HG02870 (cell line): Measurements from ENCODE around the gene POLRMT.
"Not testable (repeated sequence)": the region's sequence is repeated elsewhere in the genome, so short reads cannot be mapped to it uniquely, and the experiment has no call there.

Experiments
- ATAC-seq: cut with Tn5 transposase; IDR thresholded peaks from one replicate; pipeline ENCODE4 v1.9.1; 2021; ENCODE audit warnings: mild to moderate bottlenecking, moderate library complexity; ENCODE audit not compliant: unreplicated experiment

The POLRMT gene

DNA sequence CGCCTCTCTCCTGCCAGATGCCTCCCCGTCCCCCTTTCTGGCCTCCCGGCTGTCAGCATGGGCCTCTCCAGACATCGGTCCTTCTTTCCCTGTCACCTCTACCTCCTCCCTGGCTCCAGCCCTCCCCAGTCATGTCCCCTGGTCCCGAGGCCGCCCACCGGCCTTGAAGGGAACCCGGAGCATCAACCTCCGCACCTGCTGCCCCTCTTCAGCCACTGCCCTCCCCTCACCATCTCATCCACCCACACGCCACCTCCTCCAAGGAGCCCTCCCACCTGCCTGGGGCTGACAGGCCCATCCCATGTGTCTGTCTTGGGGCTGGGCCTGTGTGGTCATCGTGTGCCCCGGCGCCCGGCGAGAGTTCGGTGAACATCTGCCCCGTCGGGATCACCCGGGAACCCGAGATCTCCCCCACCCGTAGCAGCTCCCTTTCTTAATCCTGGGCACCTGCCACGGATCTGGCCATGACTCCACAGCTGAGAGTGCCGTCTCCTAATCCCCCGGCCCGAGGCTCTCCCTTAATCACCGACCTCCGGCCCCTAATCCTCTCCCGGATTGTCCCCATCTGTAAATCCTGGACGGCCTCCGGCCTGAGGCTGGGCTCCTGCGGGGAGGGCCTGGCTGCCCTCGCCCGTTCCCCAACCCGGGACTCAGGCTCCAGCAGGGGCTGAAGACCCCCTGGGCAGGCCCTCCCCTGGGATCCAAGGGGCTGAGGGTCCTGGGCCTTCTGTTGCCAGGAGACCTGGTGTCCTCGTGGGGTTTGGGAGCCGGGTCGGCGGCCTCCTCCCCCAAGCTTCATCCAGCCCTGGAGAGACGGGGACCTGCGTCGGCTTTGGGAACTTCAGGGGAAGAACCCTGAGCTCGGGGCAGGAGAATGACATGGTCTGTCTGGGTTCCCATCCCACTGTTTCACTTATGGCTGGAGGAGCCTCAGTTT is 37.7 kb downstream of the POLRMT start:
- ATAC-seq, result no peak

- ATAC-seq, result no peak
These were observed 39.0 kb downstream of the POLRMT start for GRCh38 chr19:594265-594870.

DNA sequence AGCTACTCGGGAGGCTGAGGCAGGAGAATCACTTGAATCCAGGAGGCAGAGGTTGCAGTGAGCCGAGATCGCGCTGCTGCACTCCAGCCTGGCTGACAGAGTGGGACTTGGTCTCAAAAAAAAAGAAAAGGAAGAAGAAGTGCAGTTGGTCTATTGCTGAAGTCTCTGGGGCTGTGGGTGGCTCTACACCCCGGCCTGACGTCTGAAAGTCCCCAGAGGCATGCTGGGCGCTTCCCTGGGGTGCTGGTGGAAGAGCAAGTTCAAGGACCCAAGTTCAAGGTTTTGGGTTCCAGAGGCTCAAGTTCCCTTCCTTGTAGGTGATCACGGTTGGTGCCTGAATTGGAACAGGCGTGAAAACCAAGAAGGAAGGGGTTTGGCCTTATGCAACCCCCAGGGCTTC is 39.8 kb downstream of the POLRMT start:
- ATAC-seq, result no peak

- no peak for ATAC-seq
These were observed 40.3 kb downstream of the POLRMT start for GRCh38 chr19:593055-593454.

DNA sequence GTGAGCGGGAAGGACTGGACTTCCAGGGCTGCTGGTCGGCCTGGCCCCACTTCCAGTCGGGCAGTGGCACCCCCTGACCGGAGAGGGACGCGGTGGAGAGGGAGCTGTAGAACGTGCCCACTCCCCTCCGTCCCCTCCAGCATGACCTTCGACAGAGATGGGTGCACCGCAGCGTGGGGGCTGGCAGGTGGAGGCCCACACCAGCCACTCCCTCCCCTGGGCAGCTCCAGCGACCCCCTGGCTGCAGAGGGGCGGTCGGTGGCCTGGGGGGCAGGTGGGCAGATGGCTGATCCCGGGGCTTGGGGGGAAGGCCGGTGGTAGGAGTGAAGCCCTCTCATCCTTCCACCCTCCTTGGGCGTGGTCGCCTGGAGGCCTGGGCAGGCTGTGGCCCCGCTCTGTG is 41.2 kb downstream of the POLRMT start:
- no peak for ATAC-seq

DNA sequence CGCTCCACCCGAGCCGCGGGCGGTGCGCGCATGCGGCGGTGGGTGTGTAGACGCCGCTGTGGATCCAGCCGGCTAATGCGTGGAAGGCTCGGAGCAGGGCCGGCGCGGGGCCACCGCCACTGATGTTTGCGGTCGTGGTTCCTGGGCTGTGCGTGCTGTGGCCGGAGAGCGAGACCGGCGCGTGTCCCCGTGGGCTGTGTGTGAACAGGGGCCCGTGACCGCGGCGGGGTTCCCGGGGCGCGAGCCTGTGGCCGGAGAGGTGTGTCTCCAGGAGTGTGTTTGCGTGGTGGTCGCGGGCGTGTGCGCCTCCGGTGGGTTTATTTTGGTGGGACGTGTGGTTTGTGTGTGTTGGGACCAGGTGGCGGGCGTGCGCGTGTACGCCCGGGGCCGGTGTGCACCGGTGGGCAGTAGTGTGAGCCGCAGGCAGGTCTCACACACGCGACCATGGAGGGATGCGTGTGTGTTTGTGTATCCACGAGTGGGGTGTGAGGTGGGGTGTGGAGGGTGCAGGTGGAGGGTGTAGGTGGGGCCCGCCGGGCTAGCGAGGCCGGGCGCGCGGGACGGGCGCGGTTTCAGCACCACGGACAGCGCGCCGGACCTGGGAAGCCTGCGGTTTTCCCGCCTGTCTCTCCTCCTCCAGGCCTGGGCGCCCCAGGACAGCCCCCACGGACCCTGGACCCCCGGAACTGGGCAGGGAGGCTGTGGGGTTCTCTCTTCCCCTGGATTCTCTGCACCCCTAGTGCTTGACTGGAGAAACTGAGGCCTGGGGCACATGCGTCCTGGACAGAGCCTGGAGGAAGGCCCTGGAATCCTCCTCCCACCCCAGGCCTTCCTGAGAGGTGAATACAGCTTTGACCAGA is 42.0 kb downstream of the POLRMT start:
- no peak for ATAC-seq

GRCh38 chr19:590750-591098 is 42.6 kb downstream of the POLRMT start:
- no peak for ATAC-seq

DNA sequence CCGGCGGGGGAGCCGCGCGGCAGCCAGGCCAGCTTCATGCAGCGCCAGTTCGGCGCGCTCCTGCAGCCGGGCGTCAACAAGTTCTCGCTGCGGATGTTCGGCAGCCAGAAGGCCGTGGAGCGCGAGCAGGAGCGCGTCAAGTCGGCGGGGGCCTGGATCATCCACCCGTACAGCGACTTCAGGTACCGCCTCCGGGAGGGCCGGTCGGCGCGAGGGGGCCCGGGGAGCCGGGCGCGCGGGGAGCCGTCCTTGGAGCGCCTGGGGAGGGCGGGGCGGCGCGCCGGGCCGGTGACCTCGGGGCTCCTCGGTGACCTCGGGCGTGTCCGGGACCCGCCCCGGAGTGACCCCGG is 43.0 kb downstream of the POLRMT start:
- no peak for ATAC-seq

DNA sequence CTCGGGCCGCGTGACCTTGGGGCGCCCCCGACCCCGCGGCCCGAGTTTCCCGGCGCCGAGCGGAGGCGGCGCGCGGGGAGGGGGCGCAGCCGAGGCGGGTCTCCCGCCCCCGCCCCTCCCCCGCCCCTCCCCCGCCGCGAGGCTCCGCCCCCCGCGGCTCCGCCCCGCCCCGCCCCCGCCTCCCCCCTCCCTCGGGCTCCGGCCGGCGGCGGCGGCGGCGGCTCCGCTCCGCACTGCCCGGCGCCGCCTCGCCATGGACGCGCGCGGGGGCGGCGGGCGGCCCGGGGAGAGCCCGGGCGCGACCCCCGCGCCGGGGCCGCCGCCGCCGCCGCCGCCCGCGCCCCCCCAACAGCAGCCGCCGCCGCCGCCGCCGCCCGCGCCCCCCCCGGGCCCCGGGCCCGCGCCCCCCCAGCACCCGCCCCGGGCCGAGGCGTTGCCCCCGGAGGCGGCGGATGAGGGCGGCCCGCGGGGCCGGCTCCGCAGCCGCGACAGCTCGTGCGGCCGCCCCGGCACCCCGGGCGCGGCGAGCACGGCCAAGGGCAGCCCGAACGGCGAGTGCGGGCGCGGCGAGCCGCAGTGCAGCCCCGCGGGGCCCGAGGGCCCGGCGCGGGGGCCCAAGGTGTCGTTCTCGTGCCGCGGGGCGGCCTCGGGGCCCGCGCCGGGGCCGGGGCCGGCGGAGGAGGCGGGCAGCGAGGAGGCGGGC is 43.5 kb downstream of the POLRMT start, which contains the start of gene HCN2:
HCN2 (plus strand) TSS at position 189 of the 703 bp plus-strand sequence; CDS start at position 254, 65 bp downstream.
- ATAC-seq, result no peak

GRCh38 chr19:588741-589692 is 44.3 kb downstream of the POLRMT start:
- no peak for ATAC-seq

- no peak for ATAC-seq
These were observed 45.1 kb downstream of the POLRMT start for GRCh38 chr19:588093-588740.

- ATAC-seq, result no peak
These were observed 47.7 kb downstream of the POLRMT start for GRCh38 chr19:585551-586110.

DNA sequence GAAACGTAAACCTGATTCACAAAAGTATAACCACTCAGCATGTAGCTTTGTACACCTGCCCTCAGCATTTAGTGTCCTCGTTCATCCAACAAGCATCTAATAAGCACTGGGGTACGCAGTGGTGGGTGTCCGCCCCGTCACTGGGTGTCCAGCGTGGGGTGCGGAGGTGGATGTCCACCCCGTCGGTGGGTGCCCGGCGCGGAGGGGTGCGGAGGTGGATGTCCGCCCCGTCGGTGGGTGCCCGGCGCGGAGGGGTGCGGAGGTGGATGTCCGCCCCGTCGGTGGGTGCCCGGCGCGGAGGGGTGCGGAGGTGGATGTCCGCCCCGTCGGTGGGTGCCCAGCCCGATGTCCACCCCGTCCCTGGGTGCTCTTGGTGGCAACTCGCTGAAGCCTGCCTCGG is 48.2 kb downstream of the POLRMT start:
- ATAC-seq, result not testable (repeated sequence)

- no peak for ATAC-seq
These were observed 48.9 kb downstream of the POLRMT start for GRCh38 chr19:584240-585001.

- ATAC-seq, result no peak
These were observed 49.4 kb downstream of the POLRMT start for GRCh38 chr19:583968-584239.

DNA sequence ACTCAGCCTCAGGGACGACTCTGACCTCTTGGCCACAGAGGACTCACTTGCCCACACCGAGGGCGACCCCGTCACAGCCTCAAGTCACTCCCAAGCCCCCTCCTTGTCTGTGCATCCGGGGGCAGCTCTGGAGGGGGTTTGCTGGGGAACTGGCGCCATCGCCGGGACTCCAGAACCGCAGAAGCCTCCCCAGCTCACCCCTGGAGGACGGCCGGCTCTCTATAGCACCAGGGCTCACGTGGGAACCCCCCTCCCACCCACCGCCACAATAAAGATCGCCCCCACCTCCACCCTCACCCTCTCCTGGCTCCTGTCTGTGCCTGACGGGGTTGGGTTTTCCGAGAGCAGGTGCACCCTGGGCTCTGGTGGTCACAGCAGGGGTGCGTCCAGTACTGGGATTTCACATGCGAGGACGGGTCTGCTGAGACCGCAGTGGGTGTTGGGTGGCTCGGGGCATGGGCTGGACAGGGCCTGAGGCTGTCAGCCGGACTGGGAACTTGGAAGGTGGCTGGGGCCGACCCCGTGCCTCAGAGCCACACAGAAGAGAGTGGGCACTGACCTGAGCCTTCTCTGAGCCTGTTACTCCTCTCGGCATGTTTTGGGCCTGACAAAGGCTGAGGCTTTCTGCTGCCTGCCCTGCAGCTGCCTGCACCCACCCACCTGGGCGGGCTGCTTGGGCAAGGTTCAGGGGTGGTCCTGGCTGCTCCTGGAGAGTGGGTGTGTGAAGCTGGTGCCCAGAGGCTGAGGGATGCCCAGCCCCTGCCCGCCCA is 50.0 kb downstream of the POLRMT start:
- ATAC-seq, result no peak

- no peak for ATAC-seq
These were observed 50.7 kb downstream of the POLRMT start for GRCh38 chr19:582497-583197.
